Neural cell (in vitro differentiated cells): Measurements from ENCODE around the gene BRIP1.

Experiments used
- CTCF ChIP-seq: fragments of 450-650 bp; IDR thresholded peaks from 2 replicates; pipeline ENCODE4 v1.5.1; 2014; ENCODE audit warnings: antibody characterized with exemption, mild to moderate bottlenecking, moderate library complexity; ENCODE audit not compliant: poor library complexity, severe bottlenecking
- EP300 ChIP-seq: fragments of 450-650 bp; conservative IDR thresholded peaks from 2 replicates; pipeline ENCODE4 v1.6.1; 2014; ENCODE audit warnings: antibody characterized with exemption, mild to moderate bottlenecking, moderate library complexity; ENCODE audit not compliant: poor library complexity, severe bottlenecking
- EZH2 ChIP-seq: fragments of 200-600, 300-800 bp; shearing (Covaris generic), sonication (generic); IDR thresholded peaks from 2 replicates; pipeline ENCODE4 v1.6.1; 2014; ENCODE audit warnings: antibody characterized with exemption, low read length, borderline replicate concordance, mild to moderate bottlenecking; ENCODE audit not compliant: insufficient read depth, poor library complexity, severe bottlenecking
- MXI1 ChIP-seq: fragments of 450-650 bp; conservative IDR thresholded peaks from 2 replicates; pipeline ENCODE4 v1.6.1; 2014; ENCODE audit warnings: antibody characterized with exemption, mild to moderate bottlenecking; ENCODE audit not compliant: poor library complexity, severe bottlenecking
- POLR2AphosphoS5 ChIP-seq: IDR thresholded peaks from 2 replicates; pipeline ENCODE4 v1.6.1; 2012
- RAD21 ChIP-seq: fragments of 450-650 bp; conservative IDR thresholded peaks from 2 replicates; pipeline ENCODE4 v1.6.1; 2014; ENCODE audit warnings: antibody characterized with exemption, mild to moderate bottlenecking, moderate library complexity
- REST ChIP-seq: IDR thresholded peaks from 2 replicates; pipeline ENCODE4 v1.6.1; 2012; ENCODE audit warnings: borderline replicate concordance
- SMC3 ChIP-seq: fragments of 450-650 bp; conservative IDR thresholded peaks from 2 replicates; pipeline ENCODE4 v1.6.1; 2014; ENCODE audit warnings: antibody characterized with exemption, mild to moderate bottlenecking, moderate library complexity; ENCODE audit not compliant: poor library complexity
- TAF1 ChIP-seq: IDR thresholded peaks from 2 replicates; pipeline ENCODE4 v1.6.1; 2012; ENCODE audit warnings: low read depth

GRCh38 chr17:61908292-61909037 is 45.1 kb upstream of the BRIP1 start:
- TF ChIP-seq RAD21 = no peak
- TF ChIP-seq CTCF = no peak
- no peak for TF ChIP-seq EP300
- no peak for TF ChIP-seq EZH2
- TF ChIP-seq TAF1 = no peak
- no peak for TF ChIP-seq REST
- TF ChIP-seq POLR2AphosphoS5 = no peak
- no peak for TF ChIP-seq MXI1
- no peak for TF ChIP-seq SMC3
